ENCODE measurements around the gene KRTAP10-9. TPM values are rescaled to one million over a fixed set of nuclear protein-coding genes. Genes with fewer than 3 reads are reported as not detected.
"Not testable (repeated sequence)": the region's sequence is repeated elsewhere in the genome, so short reads cannot be mapped to it uniquely, and the experiment has no call there.

Gene KRTAP10-9
- polyA plus RNA-seq, 10 donors = not detected

DNA sequence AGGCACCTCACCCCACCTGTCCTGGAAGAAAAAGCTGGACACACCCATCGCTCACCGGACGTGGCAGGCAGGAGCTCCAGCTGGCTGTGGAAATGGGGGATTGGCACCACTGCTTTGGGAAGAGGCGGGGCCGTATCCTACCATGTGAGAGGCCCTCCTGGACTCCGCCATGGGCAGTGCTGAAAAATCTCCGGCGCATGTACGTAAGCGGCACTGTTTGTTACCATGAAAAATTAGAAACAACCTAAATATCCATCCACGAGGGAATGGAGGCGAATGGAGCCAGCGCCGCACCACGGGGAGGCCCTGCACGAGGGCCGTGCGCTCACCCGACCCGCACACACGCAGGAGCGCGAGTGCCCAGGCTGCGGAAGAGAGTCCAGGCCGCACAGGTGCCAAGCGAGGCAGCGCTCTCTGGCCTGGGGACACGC, 11.9 kb upstream of the KRTAP10-9 start:
- no peak for DNase-seq

DNA sequence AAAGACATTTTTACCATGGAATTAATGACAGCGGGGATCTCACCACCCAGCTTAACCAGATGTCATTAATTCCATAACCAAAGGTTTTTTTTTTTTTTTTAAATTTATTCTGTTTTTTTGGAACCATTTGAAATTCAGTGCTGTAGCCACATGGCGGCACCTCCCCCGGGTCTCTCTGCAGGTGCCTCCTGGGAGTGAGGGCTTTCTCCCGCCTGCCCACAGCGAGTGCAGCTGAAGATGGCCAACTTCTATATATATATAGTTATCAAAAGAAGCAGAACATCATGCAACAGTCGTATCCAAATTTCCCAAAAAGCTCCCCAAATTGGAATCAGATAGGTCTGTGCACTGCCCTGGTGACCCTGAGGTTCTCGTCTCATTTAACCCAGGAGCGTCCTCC, 11.4 kb upstream of the KRTAP10-9 start:
- no peak for DNase-seq

DNA sequence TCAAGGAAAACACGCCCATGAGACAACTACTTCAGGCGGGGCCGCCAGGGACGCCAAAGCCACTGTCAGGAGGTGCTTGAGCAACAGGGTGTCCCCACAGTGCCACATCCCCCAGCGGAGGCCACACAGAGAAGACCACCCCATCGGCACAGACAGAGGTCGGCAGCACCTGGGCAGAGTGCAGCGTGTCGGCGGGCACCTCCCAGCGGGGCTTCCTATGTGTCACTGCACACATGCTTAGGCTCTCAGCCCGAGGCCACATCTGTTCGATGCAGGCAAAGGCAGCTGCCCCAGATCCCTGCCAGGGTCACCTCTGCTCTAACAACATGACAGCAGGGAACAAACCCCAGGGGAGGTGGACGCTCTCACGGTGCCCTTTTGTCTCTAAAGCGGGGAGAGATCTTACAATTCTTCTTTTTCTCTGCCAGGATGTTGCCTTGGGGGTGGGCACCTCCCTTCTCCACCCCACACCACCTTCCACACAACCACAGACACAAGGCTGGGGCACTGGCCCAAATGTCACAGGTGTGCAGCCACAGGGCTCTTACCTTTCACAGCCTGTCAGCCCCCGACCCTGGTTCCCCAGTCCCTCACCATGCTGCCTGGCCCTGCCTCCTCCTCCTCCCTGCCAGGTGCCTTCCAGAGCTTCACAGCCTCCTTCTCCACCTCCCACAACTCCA, 10.8 kb upstream of the KRTAP10-9 start:
- DNase-seq = no peak

DNA sequence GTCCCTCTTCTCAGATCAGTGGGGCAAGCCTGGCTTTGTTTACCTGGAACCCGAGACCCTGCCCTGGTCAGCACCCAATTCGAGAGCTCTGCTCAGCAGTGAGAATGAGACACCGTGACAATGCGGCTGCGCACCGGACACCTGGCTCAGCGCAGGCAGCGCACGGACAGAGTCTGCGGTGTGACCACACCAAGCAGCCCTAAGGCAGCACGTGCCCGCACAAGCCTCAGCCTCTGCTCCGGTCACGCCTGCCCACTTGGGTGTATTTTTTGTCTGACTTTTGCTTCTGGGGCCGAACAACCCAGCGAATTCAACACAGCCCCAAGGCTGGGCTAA, 10.3 kb upstream of the KRTAP10-9 start:
- DNase-seq = no peak

DNA sequence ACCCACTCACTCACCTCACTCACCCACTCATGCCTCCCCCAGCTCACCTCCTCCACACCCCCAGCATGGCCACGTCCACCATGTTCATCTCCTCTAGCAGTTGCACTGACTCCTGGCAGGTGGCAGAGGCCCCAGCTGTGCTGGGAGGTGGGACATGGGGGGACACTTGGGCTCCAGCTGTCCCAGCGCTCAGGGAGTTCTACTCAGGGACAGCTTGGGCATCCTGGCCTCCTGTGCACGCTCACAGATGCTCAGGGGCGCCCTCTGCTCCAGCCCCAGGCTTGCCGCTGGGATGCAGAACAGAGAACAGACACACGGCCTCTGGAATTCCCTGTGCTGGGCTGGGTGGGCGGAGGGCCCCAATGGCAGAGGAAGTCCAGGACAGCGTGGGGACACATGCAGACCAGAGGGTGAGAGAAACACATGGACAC, 9.8 kb upstream of the KRTAP10-9 start:
- no peak for DNase-seq

DNA sequence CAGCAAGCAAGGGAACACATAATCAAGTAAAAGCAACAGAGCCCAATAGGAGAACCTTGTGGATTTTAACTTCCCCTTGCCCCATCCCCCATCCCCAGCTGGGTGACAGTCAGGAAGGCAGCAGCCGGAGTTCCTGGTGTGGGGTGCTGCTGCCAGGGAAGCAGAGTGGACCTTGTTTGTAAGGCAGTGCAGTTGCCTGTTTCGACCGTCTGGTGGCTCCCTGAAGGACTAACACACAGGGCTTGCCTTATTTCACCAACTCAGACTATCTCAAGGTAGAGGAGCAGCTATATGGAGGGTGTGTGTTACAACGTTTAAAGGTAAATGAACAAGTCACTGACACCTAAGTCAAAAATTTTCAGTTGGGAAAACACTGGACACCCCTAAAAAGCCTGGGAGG, 8.4 kb upstream of the KRTAP10-9 start:
- DNase-seq = no peak

DNA sequence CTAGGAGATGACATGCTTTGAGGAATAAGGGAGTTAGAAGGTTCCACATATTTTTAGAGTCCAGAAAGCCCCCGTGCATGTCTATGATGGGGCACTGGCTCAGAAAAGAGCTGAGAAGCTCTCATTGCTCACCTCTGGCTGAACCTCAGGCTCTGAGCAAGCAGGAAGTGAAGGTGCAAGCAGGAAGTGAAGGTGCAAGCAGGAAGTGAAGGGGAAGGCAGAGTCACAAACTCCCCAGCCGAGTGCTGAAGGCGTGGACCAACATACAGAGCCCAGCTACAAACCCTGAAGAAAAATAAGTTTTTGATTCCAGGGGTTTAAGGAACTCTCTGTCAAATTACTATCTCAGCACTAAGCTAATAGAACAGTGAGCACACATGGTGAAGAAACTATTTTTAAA, 8.0 kb upstream of the KRTAP10-9 start:
- DNase-seq = no peak

DNA sequence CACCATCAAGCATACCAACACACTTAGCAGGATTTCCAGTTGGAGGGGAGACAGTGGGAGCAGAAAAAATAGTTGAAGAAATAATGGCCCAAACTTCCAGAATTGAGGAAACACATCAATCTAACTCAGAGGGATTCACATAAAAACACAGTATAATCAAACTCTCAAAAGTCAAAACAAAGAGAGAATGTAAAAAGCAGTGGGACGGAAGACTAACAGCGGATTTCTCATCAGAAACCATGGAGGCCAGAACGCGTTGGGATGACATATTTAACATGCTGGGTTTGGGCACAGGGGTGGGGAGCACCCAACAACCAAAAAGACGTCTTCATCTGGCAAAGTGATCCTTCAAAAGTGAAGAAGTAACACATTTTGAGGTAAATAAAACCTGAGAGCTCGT, 7.0 kb upstream of the KRTAP10-9 start:
- DNase-seq = no peak

DNA sequence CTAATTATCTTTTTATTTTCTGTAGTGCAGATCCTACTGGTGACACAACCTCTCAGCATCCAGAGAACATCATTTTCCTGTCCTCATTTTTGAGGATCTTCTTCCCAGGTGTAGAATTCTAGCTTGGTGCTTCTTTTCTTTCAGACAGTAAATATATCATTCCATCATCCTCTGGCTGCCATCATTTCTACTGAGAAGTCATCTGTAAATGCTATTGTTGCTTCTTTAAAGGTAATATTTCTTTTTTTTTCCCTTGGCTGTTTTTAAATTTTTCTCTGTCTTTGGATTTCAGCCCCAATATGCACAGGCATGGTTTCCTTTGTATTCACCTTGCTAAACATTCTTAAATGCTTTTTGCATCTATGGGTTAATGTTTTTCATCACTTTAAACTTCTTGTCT, 3.3 kb upstream of the KRTAP10-9 start:
- DNase-seq = no peak

DNA sequence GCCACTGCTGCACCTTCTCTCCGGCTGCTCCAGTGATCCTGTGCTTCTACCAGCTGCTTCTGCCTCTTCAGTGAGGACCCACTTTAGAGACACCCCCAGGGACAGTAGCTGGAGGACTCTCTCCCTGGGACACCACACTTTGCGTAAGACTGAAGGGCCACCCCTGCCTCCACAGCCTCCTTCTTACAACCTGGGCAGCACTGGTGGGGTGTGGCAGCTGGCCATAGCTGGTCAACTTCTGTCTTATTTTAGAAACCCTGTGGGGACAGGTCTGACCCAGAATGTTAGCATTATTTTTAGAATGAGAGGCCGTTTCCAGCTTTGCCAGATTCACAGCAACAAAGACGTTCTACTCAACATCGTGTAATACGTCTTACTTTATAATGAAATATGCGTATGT, 1.1 kb upstream of the KRTAP10-9 start:
- DNase-seq = no peak

DNA sequence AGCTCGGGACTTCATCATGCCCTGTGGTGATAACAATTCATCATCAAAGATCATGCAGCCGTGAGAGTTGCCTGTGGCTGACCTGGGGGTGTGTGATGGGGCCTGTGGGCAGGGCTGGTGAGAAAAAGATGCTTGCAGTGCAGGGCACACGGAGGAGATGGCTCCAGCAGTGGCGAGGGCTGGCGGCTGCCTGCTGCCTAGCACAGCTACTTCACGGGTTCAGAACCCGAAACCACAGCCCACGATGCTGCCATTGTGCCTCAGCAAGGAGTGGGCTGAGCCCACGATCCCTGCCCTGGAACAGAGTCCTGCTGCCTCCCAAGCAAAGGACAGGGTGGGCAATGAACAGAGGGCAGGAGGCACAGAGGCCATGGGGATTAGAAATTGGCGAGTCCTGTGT, 631 bp upstream of the KRTAP10-9 start:
- DNase-seq = no peak

DNA sequence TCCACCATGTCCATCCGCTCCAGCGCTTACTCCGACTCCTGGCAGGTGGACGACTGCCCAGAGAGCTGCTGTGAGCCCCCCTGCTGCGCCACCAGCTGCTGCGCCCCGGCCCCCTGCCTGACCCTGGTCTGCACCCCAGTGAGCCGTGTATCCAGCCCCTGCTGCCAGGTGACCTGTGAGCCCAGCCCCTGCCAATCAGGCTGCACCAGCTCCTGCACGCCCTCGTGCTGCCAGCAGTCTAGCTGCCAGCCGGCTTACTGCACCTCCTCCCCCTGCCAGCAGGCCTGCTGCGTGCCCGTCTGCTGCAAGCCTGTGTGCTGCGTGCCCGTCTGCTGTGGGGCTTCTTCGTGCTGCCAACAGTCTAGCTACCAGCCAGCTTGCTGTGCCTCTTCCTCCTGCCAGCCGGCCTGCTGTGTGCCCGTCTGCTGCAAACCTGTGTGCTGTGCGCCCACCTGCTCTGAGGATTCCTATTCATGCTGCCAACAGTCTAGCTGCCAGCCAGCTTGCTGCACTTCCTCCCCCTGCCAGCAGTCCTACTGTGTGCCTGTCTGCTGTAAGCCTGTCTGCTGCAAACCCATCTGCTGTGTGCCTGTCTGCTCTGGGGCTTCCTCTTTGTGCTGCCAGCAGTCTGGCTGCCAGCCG, 409 bp downstream of the KRTAP10-9 start:
- DNase-seq = not testable (repeated sequence)

DNA sequence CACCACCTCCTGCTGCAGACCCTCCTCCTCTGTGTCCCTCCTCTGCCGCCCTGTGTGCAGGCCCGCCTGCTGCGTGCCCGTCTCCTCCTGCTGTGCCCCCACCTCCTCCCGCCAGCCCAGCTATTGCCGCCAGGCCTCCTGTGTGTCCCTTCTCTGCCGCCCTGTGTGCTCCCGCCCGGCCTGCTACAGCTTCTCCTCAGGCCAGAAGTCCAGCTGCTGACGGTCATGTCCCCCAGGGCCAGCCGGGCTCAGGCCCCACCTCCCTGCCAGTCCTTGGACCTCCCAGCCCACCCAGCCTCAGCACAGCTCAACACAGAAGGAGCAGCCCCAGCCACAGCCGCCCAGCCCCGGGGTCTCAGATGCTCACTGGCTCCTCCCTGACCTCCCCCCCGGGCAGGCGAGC, 939 bp downstream of the KRTAP10-9 start:
- not testable (repeated sequence) for DNase-seq

DNA sequence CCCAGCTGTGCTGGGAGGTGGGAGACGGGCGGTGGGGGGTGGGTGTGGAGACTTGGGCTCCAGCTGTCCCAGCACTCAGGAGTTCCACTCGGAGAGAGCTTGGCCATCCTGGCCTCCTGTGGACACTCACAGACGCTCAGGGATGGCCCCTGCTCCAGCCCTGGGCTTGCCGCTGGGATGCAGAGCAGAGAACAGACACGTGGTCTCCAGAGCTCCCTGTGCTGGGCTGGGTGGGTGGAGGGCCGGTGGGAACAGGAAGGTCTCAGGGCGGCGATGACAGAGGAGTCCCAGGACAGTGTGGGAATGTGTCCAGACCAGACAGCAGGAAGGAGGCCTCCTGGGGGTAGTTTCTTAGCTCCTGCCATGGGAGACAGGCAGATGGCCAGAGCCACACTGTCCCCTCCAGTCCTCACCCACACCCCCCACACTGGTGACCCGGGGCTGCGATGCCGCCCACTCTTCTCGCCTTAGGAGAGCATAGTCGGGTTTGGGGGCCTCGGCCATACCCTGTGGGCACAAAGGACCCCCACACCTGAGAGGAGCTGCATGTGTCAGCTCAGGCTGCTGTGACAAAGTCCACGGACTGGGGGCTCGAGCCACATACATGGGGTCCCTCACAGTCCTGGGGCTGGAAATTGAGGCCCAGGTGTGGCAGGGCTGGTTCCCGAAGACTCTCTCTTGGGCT, 2.0 kb downstream of the KRTAP10-9 start:
- no peak for DNase-seq

DNA sequence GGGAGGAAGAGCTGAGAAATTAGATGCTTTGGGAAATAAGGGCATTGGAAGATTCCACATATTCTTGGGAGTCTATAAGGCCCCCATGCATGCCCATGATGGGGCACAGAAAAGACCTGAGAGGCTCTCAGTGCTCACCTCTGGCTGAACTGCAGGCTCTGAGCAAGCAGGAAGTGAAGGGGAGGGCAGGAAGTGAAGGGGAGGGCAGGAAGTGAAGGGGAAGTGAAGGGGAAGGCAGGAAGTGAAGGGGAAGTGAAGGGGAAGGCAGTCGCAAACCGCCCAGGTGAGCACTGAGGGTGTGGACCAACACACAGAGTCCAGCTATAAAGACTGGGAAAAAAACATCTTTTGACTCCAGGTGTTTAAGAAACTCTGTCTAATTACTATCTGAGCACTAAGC, 3.5 kb downstream of the KRTAP10-9 start:
- no peak for DNase-seq

DNA sequence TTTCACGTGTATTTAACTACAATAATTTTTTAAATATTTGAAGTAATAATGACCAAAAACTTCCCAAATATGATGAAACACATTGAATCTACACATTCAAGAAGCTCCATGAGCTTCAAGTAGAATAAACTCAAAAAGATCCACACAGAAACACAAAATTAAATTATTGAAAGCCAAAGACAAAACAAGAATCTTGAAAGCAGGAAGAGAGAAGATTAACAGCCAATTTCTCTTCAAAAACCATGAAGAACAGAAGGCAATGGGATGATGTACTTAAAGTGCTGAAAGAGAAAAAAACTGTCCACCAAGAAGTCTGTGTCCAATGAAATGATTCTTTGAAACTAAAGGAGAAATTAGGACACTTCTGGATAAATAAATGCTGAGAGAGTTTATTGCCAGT, 5.2 kb downstream of the KRTAP10-9 start:
- no peak for DNase-seq

DNA sequence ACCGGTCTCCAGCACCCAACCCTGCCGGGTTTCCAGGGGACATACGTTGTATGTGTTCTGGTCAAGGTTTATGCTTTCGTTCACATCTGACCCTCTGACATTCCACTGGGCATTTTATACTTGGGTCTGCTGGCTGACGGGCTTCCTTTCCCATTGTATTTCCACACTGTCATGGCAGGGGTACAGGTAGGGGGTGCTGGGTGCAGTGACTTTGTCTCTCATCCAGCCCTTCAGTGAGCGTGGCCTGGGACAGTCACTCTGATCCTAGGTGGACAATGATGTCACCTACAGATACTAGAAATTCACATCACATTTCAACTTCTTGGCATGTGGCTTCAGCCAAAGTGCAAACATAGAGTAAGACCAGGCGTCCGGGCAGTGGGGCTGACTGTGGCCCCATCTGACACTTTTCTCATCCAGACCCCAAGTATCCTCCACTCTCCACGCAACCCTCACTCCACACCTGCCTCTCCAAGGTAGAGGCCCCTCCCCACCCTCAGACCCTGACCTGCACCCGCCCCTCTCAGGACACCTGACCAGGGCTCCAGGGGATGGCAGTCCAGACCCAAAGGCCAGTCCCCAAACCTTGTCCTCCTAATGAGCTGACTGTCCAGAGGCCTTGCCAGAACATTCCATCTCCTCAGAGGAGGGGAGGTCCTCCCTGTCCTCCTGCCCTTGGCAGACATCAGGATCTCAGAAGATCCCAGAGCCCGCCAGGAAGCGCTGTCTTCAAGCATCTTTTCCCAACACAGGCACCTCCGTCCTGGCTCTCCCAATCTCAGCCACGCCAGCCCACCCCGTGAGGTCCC, 9.5 kb downstream of the KRTAP10-9 start:
- no peak for DNase-seq

DNA sequence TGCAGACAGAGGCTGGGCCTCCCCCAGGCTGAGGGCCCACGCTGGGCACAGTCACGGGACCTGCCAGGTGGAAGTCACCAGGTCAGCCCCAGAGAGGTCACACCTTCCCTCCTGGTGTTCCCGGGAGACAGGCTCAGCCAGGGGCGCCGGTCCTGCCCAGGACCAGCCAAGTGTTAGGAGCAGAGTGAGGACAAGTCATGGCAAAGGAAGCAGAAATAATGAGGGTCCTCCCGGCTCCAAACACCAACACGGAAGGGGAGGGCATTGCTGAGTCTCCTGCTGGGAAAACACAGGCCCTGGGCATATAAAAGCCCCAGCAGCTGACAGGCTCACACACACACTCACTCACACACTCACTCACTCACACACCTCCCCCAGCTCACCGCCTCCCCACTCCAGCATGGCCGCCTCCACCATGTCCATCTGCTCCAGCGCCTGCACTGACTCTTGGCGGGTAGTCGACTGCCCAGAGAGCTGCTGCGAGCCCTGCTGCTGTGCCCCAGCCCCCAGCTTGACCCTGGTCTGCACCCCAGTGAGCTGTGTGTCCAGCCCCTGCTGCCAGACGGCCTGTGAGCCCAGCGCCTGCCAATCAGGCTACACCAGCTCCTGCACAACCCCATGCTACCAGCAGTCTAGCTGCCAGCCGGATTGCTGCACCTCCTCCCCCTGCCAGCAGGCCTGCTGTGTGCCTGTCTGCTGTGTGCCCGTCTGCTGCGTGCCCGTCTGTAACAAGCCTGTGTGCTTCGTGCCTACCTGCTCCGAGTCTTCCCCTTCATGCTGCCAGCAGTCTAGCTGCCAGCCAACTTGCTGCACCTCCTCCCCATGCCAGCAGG, 10.3 kb downstream of the KRTAP10-9 start, which contains the start of gene KRTAP10-10:
Gene KRTAP10-10, plus strand, starts transcription at position 339 of the 833 bp plus-strand sequence. Its CDS starts 62 bp downstream, at position 401.
- no peak for DNase-seq

DNA sequence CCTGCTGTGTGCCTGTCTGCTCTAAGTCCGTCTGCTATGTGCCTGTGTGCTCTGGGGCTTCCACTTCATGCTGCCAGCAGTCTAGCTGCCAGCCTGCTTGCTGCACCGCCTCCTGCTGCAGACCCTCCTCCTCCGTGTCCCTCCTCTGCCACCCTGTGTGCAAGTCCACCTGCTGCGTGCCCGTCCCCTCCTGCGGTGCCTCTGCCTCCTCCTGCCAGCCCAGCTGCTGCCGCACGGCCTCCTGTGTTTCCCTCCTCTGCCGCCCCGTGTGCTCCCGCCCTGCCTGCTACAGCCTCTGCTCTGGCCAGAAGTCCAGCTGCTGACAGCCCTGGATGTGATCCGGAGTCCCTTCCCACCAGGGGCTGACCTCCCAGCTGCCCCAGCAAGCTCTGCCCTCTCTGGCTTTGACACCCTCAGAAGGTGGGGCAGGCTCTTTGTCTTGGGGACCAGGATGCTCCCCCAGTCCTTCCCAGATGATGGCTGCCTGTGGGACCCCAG, 11.0 kb downstream of the KRTAP10-9 start:
- DNase-seq = not testable (repeated sequence)

DNA sequence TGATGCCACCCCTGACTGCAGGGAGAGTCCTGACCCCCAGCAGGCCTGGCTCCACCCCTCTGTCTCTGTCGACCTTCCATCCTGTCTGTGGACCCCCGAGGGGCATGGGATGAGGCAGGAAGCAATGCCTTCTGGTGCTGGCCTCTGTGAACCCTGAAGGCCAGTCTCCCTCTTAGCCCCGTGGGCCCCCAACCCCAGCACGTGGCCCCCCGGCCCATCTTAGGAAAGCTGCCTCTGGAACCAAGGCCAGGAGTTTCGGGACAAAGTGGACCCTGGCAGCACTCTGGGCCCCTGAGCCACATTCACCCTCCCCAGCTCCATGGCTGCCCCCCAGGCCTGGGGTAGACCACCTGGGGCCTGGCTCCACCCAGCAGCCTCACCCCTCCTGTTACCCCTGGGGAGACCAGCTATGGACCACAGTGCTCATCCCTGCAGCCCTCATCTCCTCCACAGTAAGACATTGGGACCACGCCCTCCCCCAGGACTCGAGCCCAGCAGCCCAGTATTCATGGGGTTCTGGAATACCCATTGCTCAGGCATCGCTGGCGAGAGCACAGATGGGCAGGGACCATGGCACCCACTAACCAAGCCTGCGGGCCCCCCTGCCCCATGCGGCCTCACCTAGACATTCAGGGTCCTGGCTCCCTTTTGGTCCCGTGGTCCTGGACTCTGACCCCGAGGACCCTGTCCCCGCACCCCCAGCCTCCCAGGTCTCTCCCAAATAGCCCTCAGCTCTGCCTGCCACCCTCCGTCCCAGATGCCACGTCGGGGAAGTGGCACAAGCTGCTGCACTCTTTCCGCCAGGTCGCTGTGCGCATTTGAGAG, 11.8 kb downstream of the KRTAP10-9 start:
- DNase-seq = not testable (repeated sequence)
